ENCODE results near the gene FAM3A. TPM values are rescaled to one million over a fixed set of nuclear protein-coding genes. Genes with fewer than 3 reads are reported as not detected.

The FAM3A gene
- total and polyA plus RNA-seq, 9 of the 15 experiments (the other 6 are each of a cell fraction or from before 2014, with no cell fraction given), result 0.75 to 70.6 (median 27.0) TPM

DNA sequence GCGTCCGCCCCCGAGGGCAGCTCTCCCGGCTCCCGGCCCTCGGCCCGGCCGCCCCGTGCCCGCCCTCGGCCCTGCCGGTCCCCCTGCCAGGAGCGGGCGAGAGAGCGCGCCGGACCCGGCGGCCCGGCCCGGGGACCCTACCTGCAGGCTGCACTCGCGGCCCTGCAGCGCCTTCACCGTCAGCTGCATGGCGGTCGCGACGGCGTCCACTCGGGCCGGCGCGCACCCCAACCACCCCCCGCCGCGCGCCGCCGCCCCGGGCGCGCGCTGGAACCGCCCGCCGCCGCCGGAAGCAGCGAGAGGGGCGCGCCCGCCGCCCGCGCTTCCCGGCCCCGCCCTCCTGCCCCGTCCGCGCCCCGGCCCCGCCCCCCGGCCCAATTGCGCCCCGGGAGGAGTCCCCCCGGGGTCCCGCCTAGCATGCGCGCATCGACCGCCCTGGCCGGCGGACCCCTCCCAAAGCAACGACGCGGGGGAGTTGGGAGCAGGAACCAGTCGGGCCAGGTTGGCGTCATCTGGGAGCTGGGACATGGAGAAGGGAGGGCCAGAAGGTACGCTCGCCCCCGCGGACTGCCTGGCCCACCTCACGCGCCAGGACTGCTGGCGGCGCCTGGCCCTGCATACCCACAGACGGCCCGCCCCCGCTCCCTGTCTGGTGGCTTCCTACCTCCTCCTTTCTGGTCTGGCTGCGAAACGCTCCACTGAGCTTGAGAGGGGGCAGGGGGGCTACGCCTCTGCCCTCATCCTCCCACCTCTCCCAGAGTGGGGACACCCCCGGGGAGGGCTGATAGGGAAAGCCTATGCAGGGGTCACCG lies 29.4 kb downstream of the FAM3A start, which contains the start of gene UBL4A (continued):
- TF ChIP-seq, protein P1, sequence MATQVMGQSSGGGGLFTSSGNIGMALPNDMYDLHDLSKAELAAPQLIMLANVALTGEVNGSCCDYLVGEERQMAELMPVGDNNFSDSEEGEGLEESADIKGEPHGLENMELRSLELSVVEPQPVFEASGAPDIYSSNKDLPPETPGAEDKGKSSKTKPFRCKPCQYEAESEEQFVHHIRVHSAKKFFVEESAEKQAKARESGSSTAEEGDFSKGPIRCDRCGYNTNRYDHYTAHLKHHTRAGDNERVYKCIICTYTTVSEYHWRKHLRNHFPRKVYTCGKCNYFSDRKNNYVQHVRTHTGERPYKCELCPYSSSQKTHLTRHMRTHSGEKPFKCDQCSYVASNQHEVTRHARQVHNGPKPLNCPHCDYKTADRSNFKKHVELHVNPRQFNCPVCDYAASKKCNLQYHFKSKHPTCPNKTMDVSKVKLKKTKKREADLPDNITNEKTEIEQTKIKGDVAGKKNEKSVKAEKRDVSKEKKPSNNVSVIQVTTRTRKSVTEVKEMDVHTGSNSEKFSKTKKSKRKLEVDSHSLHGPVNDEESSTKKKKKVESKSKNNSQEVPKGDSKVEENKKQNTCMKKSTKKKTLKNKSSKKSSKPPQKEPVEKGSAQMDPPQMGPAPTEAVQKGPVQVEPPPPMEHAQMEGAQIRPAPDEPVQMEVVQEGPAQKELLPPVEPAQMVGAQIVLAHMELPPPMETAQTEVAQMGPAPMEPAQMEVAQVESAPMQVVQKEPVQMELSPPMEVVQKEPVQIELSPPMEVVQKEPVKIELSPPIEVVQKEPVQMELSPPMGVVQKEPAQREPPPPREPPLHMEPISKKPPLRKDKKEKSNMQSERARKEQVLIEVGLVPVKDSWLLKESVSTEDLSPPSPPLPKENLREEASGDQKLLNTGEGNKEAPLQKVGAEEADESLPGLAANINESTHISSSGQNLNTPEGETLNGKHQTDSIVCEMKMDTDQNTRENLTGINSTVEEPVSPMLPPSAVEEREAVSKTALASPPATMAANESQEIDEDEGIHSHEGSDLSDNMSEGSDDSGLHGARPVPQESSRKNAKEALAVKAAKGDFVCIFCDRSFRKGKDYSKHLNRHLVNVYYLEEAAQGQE (IDR thresholded peaks at IDR 0.05; ENCODE audit: borderline replicate concordance), result no peak
- TF ChIP-seq, protein P1 (CRISPR knock-in tag; IDR thresholded peaks at IDR 0.05; ENCODE audit: low read depth), result no peak
- TF ChIP-seq, protein P2, sequence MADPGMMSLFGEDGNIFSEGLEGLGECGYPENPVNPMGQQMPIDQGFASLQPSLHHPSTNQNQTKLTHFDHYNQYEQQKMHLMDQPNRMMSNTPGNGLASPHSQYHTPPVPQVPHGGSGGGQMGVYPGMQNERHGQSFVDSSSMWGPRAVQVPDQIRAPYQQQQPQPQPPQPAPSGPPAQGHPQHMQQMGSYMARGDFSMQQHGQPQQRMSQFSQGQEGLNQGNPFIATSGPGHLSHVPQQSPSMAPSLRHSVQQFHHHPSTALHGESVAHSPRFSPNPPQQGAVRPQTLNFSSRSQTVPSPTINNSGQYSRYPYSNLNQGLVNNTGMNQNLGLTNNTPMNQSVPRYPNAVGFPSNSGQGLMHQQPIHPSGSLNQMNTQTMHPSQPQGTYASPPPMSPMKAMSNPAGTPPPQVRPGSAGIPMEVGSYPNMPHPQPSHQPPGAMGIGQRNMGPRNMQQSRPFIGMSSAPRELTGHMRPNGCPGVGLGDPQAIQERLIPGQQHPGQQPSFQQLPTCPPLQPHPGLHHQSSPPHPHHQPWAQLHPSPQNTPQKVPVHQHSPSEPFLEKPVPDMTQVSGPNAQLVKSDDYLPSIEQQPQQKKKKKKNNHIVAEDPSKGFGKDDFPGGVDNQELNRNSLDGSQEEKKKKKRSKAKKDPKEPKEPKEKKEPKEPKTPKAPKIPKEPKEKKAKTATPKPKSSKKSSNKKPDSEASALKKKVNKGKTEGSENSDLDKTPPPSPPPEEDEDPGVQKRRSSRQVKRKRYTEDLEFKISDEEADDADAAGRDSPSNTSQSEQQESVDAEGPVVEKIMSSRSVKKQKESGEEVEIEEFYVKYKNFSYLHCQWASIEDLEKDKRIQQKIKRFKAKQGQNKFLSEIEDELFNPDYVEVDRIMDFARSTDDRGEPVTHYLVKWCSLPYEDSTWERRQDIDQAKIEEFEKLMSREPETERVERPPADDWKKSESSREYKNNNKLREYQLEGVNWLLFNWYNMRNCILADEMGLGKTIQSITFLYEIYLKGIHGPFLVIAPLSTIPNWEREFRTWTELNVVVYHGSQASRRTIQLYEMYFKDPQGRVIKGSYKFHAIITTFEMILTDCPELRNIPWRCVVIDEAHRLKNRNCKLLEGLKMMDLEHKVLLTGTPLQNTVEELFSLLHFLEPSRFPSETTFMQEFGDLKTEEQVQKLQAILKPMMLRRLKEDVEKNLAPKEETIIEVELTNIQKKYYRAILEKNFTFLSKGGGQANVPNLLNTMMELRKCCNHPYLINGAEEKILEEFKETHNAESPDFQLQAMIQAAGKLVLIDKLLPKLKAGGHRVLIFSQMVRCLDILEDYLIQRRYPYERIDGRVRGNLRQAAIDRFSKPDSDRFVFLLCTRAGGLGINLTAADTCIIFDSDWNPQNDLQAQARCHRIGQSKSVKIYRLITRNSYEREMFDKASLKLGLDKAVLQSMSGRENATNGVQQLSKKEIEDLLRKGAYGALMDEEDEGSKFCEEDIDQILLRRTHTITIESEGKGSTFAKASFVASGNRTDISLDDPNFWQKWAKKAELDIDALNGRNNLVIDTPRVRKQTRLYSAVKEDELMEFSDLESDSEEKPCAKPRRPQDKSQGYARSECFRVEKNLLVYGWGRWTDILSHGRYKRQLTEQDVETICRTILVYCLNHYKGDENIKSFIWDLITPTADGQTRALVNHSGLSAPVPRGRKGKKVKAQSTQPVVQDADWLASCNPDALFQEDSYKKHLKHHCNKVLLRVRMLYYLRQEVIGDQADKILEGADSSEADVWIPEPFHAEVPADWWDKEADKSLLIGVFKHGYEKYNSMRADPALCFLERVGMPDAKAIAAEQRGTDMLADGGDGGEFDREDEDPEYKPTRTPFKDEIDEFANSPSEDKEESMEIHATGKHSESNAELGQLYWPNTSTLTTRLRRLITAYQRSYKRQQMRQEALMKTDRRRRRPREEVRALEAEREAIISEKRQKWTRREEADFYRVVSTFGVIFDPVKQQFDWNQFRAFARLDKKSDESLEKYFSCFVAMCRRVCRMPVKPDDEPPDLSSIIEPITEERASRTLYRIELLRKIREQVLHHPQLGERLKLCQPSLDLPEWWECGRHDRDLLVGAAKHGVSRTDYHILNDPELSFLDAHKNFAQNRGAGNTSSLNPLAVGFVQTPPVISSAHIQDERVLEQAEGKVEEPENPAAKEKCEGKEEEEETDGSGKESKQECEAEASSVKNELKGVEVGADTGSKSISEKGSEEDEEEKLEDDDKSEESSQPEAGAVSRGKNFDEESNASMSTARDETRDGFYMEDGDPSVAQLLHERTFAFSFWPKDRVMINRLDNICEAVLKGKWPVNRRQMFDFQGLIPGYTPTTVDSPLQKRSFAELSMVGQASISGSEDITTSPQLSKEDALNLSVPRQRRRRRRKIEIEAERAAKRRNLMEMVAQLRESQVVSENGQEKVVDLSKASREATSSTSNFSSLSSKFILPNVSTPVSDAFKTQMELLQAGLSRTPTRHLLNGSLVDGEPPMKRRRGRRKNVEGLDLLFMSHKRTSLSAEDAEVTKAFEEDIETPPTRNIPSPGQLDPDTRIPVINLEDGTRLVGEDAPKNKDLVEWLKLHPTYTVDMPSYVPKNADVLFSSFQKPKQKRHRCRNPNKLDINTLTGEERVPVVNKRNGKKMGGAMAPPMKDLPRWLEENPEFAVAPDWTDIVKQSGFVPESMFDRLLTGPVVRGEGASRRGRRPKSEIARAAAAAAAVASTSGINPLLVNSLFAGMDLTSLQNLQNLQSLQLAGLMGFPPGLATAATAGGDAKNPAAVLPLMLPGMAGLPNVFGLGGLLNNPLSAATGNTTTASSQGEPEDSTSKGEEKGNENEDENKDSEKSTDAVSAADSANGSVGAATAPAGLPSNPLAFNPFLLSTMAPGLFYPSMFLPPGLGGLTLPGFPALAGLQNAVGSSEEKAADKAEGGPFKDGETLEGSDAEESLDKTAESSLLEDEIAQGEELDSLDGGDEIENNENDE (IDR thresholded peaks at IDR 0.05; ENCODE audit: low read depth, low read length), result no peak
- TF ChIP-seq HNRNPL (IDR thresholded peaks at IDR 0.05; ENCODE audit: low read depth, low read length) (0 out of 2 replicates have a peak, but pooled peaks have one; percentile 51), TEAD4 (IDR thresholded peaks at IDR 0.05; ENCODE audit: low read length) (peak; percentile 5; the same call in 1 of the 2 replicates), TEAD4 (CRISPR knock-in tag; IDR thresholded peaks at IDR 0.05; ENCODE audit: borderline replicate concordance) (no peak)
